ENCODE data around the gene FHL3. TPM values are rescaled to one million over a fixed set of nuclear protein-coding genes. Genes with fewer than 3 reads are reported as not detected.

Gene FHL3
- total and polyA plus RNA-seq, 2 of the 8 experiments (the other 6 are each of a cell fraction or from before 2014, with no cell fraction given): 14.3 to 35.6 TPM

DNA sequence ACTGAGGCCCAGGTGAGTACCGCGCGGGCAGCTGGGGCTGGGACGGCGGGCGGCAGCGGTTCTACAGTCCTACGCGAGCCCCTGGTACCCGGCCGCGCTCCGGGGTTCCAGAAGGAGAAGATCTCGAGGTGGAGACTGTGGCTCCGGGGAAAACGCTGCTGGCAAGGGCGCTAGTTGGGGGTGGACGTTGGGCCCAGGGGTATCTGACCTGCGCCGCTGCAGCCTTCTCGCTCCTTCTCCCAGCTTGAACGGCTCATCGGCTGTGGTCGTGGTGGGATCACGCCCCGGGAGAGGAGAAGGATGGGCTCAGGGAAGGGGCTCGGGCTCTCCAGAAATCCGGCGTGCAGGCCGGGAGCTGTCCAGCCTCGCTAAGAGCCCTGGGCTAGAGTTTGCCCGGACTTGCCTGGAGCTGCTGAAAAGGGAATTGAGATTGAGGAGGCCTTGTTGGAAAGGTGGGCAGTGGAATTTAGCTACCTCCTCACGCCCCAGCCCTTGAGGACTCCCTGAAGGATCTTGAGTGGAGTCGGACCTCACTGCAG lies 42.4 kb upstream of the FHL3 start (continued):
- TF ChIP-seq TCF12 (IDR thresholded peaks at IDR 0.05; ENCODE audit: low read depth, low read length) (no peak), POLR2A (IDR thresholded peaks at IDR 0.05; ENCODE audit: control extremely low read depth in 1 of 2, low read depth in 2 of 2, low read length in 2 of 2) (no peak), GABPA (IDR thresholded peaks at IDR 0.05; ENCODE audit: borderline replicate concordance, insufficient read depth, low read length) (peak; percentile 32; the same call in 1 of the 2 replicates), PHF8 (conservative IDR thresholded peaks at IDR 0.05; ENCODE audit: low read depth, low read length) (0 out of 2 replicates have a peak, but pooled peaks have one; percentile 12), SAP30 (IDR thresholded peaks at IDR 0.05; ENCODE audit: insufficient read depth, insufficient replicate concordance, low read length) (peak; percentile 75), SIRT6 (IDR thresholded peaks at IDR 0.05; ENCODE audit: low read length) (no peak), SIX5 (IDR thresholded peaks at IDR 0.05; ENCODE audit: low read depth, low read length) (no peak), KDM4A (IDR thresholded peaks at IDR 0.05; ENCODE audit: low read depth, low read length, severe bottlenecking) (peak; percentile 36), ASH2L (IDR thresholded peaks at IDR 0.05; ENCODE audit: low read length) (peak; percentile 55), TBP (IDR thresholded peaks at IDR 0.05; ENCODE audit: low read depth, low read length) (no peak)
- TF ChIP-seq, protein P1, sequence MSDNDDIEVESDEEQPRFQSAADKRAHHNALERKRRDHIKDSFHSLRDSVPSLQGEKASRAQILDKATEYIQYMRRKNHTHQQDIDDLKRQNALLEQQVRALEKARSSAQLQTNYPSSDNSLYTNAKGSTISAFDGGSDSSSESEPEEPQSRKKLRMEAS (IDR thresholded peaks at IDR 0.05): peak; percentile 44; the same call in 1 of the 2 replicates
